NCI-H1105 (cell line): ENCODE measurements around the gene ABCA2.
"Not testable (repeated sequence)": the region's sequence is repeated elsewhere in the genome, so short reads cannot be mapped to it uniquely, and the experiment has no call there.

Experiments used
- DNase-seq: peaks from one replicate; lab custom pipeline; 2025; lab: John Stamatoyannopoulos, UW

Gene ABCA2

DNA sequence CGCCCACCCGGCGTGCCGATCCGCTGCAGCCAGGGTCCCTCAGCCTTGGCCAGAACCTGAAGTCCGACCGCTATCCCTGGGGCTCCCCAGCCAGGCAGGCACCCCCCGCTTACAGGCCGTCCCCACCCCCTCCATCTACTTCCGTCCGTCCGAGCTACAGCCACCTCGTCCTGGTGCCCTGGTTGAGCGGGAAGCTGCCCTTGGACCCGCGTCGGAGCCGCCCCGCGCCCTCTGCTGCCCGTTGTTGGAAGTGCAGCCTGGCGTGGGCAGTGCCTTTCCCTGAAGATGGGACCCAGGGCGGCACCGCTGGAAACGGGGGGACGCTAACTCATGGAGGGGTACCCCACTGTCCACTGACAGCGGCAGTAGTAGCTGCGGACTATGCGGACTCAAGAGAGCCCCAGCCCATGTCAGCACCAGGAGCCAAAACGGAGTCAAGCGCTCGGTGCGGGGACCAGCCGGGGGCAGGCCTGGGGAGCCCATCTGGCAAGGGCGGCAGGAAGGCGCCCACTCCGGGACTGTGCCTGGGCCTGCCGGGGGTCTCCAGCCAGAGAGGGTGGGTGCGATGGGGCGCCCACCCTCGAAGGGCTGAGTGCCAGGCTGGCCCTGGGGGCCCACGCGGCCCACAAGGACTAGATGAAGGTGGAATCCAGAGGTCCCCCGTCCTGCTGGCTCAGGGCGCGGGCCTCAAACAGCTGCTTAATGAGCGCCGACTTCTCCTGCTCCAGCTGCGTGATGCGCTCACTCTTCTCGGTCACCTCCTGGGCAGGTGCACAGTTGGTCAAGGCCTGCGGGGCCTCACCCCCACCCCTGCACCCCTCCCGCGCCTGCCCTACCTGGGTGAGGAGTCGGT, 36.2 kb upstream of the ABCA2 start:
- DNase-seq = no peak

DNA sequence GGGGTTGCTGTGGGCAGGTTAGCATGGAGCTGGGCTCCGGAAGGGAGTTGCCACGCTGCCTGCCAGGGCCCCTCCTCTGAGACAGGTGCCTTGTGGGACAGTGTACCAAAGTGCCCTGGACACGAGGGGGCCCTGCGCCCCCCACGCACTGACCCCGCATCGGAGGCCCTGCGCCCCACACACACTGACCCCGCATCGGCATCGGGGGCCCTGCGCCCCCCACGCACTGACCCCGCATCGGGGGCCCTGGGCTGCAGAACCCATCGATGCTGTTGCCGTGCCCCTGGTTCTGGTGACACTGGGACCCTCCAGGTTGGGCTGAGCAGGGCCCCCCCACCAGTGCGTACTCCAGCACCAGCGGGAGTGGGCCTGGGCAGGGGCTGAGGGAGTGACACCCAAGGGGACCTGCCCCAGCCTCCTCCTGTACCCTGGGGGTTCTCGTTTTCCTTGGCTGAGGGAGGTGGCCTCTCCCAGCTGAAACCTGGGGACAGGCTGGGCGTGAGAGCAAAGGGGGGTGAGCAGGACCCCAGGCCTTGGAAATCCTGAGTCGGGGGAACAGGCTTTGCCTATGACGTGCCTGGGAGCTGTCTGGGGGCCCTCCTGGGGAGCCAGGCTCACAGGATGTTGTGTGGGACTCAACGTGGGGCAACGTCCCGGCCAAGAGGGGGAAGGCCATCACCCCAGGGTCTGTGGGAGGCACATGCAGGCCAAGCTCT, 35.4 kb upstream of the ABCA2 start:
- DNase-seq = no peak

DNA sequence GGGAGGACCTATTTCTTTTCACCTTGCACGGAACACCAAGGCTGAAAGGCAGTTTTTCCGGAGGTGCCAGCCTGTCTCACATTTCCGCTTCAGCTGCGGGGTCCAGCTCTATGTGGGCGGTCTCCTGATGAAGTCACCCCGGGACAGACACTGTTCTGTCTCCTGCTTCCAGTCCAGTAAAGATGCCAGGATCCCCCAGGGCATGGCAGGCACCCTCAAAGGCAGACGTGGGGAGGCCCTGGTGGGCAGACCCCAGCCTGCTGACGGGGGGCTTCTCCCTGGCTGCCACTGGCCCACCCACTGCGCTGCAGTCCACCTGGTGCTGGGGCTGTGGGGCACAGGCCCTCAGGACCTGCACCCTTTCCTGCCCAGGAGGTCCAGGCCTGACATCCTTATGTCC, 34.8 kb upstream of the ABCA2 start:
- not testable (repeated sequence) for DNase-seq

DNA sequence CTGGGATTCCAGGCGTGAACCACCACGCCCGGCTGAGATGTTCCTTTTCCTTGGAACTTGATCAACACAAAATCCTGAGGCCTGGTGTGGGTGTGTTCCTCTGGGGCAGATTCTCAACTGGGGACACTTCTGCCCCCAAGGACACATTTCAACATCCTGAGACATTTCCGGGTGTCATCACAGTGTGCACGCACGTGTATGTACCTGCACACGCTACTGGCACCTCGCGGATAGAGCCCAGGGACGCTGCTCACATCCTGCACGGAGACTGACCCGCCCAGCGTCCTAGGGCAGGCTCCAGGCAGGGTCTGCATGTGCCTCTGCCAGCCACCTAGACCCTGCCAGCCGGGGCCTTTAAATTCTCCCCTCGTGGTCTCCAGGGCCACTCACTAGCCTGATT, 34.3 kb upstream of the ABCA2 start:
- no peak for DNase-seq

DNA sequence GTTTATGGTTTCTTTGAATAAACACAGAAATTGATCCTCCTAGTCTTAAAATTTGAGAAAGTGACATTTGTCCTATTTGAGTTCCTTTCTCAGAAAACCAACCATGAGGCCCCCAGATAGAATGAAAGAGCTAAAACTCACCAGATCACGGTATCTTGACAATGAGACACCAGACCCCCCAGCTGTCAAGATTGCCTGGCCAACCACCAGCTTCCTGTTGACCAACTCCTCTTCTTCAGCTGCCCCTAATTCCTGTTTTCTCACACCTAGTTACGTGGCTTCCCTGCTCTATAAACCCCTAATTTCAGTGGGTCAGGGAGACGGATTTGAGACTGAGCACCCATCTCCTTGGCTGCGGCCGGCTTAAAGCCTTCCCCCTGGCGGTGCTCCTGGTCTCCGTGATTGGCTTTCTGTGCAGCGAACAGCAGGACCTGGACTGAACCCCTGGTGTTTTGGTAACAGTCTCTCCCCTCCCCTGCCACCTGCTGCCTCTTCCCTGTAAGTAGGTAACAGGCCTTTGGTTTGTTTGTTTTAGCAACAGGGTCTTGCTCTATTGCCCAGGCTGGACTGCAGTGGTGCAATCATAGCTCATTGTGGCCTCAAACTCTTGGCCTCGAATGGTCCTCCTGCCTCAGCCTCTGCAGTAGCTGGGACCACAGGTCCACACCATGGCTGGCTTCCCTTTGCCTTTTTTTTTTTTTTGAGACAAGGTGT, 30.6 kb upstream of the ABCA2 start:
- no peak for DNase-seq

DNA sequence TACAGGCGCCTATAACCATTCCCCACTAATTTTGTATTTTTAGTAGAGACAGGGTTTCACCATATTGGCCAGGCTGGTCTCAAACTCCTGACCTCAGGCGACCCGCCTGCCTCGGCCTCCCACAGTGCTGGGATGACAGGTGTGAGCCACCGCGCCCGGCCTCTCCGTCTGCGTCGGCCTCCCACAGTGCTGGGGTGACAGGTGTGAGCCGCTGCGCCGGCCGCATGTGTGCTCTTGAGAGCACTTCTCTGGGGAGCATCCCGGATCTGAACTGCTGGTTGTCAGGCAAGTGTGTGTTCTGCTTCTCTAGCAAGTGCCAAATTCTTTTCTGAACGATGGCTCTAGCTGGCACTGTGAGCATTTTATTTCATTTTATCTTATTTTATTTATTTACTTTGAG, 29.5 kb upstream of the ABCA2 start:
- DNase-seq = no peak

DNA sequence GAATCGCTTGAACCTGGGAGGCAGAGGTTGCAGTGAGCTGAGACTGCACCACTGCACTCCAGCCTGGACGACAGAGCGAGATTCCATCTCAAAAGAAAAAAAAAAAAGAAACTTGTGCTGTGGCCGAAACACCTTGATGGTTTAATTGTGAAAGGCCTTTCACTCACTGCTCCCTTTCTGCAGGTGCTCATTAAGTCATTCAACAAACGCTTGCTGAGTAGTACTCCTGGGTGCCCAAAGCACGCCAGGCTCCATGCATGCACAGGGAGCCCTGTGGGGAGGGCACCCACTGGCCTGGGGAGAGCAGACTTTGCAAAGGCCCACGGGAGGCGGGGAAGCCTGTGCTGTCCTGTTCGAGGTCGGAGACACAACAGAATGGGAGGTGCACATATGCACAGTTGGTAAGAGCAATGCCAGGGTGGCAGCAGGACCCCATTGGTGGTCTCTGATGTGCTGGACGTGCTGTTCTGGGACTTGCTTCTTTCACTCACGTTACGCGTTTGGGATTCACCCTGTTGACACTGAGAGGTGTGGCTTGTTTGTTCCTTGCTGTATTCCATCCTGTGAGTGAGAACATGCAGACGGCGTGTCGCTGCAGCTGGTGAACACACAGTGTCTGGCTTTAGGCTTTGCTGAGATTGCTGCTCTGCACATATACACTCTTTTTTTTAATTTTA, 28.8 kb upstream of the ABCA2 start:
- no peak for DNase-seq

DNA sequence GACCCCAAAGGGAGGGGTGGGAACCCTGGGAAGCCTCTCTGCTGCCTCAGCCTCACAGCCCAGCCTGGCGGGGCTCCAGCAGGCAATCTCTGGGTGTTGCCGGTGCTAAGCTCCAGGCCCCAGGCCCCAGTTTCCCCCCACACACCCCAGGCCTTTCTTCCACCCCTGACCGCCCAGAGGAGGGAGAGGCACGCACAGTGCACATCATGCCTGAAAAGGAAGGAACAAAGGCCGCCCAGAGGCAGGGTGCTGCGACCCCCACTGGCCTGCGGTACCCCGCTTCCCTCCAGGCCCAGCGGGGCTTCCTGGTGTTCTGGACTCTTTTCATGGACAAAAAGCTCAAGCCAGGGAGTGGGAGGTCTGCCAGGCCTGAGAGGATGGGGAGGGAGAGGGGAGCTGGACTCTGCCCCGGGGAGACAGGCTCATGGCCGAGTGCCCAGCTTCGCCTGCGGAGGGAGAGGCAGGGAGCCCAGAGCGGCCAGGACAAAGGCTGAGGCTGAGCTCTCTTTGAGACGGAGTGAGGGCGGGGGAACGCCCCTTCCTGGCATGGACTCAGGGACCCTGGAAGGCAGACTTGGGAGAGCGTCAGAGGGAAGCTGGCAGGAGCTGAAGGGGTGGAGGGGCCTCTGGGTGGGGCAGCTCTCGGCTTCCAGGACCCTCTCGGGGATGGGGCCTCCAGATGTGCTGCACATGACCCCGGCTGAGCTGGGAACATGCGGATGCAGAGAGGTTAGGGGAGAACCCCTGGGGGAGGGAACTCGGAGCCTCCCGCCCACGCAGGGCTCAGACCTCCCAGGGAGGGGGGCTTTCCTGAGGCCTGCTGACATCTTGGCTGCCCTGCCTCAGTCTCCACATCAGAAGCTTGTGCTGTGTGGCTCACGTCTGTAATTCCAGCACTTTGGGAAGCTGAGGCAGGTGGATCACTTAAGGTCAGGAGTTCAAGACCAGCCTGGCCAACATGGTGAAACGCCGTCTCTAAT, 27.6 kb upstream of the ABCA2 start:
- DNase-seq = no peak

DNA sequence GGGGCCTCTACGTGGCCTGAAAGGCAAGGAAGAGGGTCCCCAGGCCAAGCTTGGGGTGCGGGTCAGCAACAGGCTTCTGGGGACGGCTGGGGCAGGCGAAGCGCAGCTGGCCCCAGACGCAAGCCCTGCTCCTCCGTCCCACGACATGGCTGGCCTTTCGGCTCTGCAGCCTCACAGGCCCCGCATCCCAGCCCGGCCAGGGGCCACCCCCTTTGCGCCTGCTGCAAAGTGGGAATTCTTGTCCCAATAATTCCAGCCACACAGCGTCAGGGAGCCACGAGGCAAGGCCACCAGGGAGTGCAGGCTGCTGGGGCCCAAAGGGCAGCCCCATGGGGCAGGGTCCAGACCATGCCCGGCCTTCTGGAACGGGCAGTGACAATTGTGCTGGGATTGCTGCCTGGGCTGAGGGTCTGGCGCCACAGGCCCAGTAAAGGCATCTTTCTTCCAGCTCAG, 26.9 kb upstream of the ABCA2 start:
- DNase-seq = no peak

DNA sequence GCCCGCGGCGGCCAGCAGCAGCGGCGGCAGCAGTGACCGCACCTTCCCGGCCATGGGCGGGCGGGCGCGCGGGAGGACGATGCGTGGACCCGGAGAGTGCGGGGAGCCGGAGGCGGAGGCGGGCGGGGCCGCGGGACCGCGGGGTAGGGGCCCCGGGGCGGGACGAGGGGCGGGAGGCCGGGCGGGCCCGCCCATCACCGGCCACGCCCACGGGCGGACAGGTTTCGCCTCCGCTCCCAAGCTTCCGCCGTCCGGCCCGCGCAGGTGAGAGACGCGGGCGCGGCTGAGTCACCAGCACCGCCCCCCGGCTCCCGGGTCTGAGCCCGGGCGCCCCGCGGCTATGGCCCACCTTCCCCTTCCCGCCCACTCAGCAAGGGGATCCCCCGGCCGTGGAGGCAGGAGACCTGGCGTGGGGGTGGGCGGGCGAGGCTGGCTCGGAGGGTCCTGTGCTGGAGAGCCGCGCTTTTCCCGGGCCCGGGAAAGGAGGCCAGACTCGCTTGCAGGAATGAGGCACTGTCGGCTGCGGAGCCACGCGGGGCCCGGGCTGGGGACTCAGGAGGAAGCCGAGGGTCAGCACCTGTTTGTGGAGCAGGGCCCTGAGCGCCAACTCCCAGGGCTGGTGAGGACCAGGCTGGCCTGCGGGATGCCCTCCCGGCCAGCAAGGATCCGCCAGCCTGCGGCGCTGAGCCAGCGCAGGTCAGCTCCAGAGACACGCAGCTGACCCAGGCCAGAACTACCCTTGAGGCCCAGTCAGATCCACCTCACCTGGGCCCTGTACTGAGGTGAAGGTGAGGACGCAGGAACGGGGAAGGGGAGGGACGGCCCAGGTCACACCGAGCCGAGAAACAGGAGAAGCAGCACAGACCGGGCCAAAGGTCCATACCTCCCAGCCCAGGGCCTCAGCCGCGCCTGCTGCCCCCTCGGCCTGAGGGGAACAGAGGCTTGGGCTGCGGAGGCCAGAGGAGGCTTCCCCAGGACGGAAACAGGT, 26.2 kb upstream of the ABCA2 start, which contains the start of gene ENTPD2:
TSS of gene ENTPD2 (minus strand) at position 118 of the 988 bp plus-strand sequence. CDS start at position 54, 64 bp downstream.
- DNase-seq = peak; percentile 36

DNA sequence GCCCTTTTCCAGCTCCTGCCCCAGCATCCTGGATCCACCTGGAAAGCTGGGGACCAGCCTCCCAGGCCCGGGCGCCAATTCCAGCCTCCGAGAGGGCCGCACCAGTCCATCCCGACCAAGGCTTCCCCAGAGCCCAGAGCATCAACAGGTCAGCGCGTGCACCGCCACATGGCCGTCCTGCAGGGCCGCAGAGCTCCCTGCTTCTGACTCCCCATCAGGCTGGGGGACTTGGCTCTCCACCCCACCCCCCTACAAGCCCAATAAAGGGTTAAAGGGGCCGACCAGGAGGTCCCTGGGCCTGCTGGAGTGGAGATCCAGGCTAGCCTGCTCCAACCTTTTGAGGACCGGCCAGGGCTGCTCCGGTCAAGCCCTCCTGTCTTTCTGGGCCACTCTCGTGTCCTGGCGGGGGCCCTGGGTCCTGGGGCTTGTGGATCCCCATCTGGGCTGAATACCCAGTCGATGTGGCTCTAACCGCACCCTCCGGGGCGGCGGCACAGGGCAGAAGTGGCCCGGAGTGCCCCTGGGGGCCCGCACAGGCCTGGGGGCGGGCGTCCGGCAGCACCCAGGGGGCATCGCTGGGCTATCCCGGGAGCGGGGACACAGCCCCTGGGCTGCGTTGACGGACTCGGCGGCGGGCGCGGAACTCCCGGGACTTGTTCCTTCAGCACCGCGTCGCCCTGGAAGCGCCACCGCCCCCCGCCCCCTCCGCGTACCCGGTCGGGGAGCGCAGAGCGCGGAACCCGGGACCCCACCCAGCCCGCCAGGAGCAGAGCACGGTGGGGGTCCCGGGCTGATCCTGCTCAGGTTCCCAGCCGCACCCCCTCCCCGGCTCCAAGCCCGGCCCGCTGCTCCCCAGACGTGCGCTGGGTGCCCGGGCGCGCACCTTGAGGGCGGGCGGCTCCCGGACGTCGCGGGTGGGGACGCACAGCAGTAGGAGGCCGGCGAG, 25.2 kb upstream of the ABCA2 start:
- no peak for DNase-seq

DNA sequence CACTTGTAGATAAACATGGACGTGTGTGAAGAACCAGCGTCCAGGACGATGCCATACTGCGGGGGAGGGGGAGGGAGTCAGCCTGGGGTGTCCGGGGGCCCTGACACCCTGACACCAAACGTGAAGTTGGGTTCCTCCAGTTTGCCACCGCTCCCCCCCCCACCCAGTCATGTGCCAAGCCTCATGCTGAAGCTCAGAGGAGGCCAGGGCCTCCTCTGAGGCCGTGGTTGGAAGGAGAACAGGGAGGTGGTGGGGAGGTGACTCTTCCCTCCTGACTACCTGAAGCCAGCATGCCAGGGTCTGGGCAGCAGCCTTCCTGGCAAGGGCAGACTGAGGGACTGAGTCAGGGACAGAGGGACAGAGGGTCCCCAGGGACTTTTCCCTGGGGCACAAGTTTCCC, 24.3 kb upstream of the ABCA2 start:
- DNase-seq = no peak

DNA sequence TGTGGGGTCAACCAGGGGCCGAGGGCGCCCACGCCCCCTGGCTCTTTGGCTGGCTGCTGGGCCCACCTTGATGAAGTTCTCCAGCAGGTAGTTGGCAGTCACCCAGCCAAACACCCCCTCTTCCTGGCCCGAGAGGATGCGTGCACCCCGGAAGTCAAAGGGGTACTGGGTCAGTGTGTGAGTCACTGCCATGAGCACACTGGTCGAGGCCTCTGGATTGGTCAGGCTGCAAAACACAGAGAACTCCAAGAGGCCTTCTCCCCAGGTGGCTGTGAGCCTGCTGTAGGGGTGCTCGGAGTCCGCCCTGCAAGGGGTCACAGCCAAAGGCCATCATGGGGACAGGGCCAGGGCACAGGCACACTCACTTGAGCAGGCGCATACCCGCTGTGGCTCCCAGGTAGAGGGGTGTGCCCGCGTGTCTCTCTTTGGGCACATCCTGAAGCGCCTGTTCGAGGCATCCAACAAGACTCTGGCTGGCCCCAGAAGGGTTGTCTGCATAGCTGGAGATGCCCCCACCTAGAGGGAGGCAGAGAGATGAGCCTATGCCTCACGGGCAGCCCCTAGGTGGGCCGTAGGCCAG, 23.2 kb upstream of the ABCA2 start:
- DNase-seq = no peak

DNA sequence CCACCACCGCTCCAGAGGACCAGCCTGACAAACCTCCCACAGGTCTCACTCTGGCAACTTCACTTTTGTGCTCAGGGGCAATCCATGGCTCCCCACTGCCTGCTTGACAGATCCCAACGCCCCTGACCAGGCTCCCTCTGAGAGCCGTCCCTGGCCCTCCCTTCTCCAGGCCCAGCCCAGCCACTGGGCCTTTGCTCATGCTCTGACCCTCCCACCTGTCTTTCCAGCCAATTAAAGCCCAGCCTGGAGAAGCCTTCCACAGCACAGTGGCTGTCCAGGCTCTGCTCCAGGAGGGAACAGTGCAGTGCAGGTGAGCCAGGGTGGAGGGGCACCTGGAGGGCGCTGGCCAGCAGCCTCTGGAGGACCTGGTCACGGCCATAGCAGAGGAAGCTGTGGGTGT, 22.5 kb upstream of the ABCA2 start:
- DNase-seq = no peak

DNA sequence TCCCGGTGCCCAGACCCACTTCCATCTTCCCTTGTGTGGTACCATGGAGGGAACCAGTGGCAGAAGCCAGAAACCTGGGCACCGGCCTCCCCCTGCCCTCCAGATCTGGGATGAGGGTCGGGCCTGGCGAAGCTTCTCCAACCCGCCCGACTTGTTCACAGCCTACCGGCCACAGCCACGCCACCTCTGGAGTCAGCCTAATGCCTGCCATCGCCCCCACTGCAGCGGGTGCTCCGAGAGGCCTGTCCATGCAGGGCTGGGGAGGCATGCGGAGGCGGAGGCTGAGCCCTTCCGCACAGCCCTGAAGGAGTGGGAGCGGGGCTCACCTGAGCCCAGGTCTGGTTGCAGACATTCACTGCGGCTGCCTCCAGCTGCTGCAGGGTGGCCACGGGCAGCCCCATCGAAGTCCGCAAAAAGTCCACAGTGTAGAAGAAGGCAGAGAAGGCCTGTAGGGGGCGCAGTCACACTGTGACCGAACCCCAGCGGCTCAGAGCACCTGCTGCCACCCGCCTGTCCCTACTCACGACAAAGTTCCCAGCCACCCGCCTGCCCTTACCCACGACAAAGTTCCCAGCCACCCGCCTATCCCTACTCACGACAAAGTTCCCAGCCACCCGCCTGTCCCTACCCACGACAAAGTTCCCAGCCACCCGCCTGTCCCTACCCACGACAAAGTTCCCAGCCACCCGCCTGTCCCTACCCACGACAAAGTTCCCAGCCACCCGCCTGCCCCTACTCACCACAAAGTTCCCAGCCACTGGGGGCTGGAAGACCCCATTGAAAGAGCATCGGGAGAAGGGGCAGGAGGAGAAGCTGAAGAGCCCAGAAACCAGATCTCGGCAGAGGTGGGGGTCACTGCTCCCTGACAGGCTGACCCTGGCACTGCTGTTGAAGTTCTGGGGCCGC, 21.8 kb upstream of the ABCA2 start:
- DNase-seq = peak; percentile 24

DNA sequence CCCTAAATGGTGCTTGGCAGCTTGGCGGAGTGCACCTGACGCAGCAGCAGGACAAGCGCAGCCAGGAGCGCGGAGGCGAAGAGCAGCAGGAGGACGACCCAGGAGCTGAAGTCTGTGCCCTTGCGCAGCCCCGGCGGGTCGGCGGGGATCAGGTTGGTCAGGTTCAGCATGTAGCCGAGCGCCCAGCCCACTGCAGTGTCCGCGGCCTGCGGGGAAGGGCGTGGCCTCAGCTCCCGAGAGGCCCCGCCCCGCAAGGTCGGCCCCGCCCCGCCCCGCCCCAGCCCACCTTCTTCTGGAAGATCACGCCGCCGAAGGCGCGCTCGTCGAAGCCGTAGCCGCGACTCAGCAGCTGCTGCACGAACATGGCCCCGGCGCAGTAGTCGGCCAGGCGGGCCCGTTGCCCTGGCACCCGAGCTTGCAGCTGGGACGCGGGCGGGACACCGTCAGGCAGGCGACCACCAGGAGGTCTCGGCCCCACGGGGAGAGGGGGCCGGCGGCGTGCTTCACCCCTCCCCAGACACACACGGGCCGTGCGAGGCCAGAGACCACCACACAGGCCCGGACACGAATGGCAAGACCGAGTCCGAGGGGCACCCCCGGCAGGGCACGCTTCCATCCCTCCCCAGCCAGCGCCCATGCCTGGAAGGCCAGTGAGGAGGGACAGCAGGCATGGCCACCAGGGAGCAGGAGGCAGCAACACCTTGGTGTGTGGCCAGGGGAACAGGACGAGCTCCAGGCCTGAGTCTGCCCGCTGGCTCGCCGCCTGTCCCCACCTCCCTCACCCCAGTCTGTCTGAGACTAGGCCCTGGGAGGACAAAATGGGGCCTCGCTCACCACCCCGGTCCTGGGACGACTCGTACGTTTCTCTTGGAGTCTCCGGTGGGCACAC, 20.9 kb upstream of the ABCA2 start:
- no peak for DNase-seq
